Panc1 (cell line): ENCODE results near the gene OR8B8. TPM values are rescaled to one million over a fixed set of nuclear protein-coding genes. Genes with fewer than 3 reads are reported as not detected.

Experiments
- ATAC-seq: fragments of 200-7000 bp; cut with Tn5 transposase; 2 replicates; pipeline ENCODE4 v1.9.1; 2020; ENCODE audit warnings: mild to moderate bottlenecking, moderate library complexity
- BruUV-seq: library from RNA; stranded (reverse); fragments of 400-500 nt; replicated peaks from 2 replicates; lab custom pipeline; 2021; lab: Mats Ljungman, UMichigan
- CTCF ChIA-PET: fragments of 300-600 bp; sonication (Branson Sonifier 250); formaldehyde crosslinking; loops from one replicate; lab custom pipeline; 2022; ENCODE audit warnings: antibody characterized with exemption; lab: Charles Lee
- POLR2A ChIA-PET: fragments of 300-600 bp; sonication (Branson Sonifier 250); formaldehyde crosslinking; loops from one replicate; lab custom pipeline; 2022; ENCODE audit warnings: antibody characterized with exemption; lab: Charles Lee
- DNase-seq: peaks from one replicate; pipeline ENCODE4 v3.0.0-alpha.2; 2010; ENCODE audit warnings: low read depth, low spot score
- H3K27ac ChIP-seq: 2 replicates; pipeline ENCODE4 v1.5.1; 2011; ENCODE audit warnings: mild to moderate bottlenecking, low read length, inconsistent platforms
- H3K27me3 ChIP-seq: fragments of 200-500 bp; sonication (Bioruptor generic); 2 replicates; pipeline ENCODE4 v1.6.0; 2014; ENCODE audit warnings: low read length, inconsistent platforms; ENCODE audit not compliant: control insufficient read depth, insufficient read depth
- H3K36me3 ChIP-seq: fragments of 200-500 bp; sonication (Bioruptor generic); 2 replicates; pipeline ENCODE4 v1.5.1; 2014; ENCODE audit warnings: inconsistent platforms, mild to moderate bottlenecking, low read length, moderate library complexity; ENCODE audit not compliant: control insufficient read depth, insufficient read depth
- H3K4me1 ChIP-seq: 2 replicates; pipeline ENCODE4 v1.5.1; 2011; ENCODE audit warnings: inconsistent platforms, mild to moderate bottlenecking, low read length, moderate library complexity; ENCODE audit not compliant: control insufficient read depth, insufficient read depth
- H3K4me3 ChIP-seq, 2 experiments: 2 replicates each; pipeline ENCODE4 v1.5.1; 2011 to 2012; ENCODE audit warnings: low read depth in 2 of 2, low read length in 2 of 2, mild to moderate bottlenecking in 2 of 2, inconsistent platforms in 1 of 2, moderate library complexity in 1 of 2
- H3K9me3 ChIP-seq: fragments of 200-500 bp; sonication (Bioruptor generic); 2 replicates; pipeline ENCODE4 v1.5.1; 2014; ENCODE audit warnings: low read depth, mild to moderate bottlenecking, inconsistent platforms, low read length, moderate library complexity; ENCODE audit not compliant: control insufficient read depth, insufficient read depth
- CTCF ChIP-seq: fragments of 450-650 bp; IDR thresholded peaks from 2 replicates; pipeline ENCODE4 v1.5.1; 2017; ENCODE audit warnings: mild to moderate bottlenecking
- POLR2AphosphoS5 ChIP-seq: IDR thresholded peaks from 2 replicates; pipeline ENCODE4 v1.6.1; 2012; ENCODE audit warnings: mild to moderate bottlenecking, low read depth, low read length, moderate library complexity
- REST ChIP-seq, 2 experiments: IDR thresholded peaks; 2 replicates each; pipeline ENCODE4 v1.6.1; 2011 to 2012; ENCODE audit warnings: low read depth in 2 of 2, control low read depth in 1 of 2, low read length in 1 of 2, mild to moderate bottlenecking in 1 of 2, moderate library complexity in 1 of 2; ENCODE audit not compliant: insufficient read depth in 1 of 2
- SIN3A ChIP-seq: IDR thresholded peaks from 2 replicates; pipeline ENCODE4 v1.6.1; 2012; ENCODE audit warnings: low read depth, mild to moderate bottlenecking, low read length, moderate library complexity, borderline replicate concordance; ENCODE audit not compliant: insufficient read depth
- TCF7L2 ChIP-seq: IDR thresholded peaks from 2 replicates; pipeline ENCODE4 v1.6.1; 2011; ENCODE audit warnings: mild to moderate bottlenecking, low read depth, low read length, inconsistent platforms
- in situ Hi-C: cut with HindIII; loops from 2 replicates; pipeline ENCODE4 v1.10.0; 2016; ENCODE audit warnings: low sequenced_read_pairs, low pct_unique_long_range_greater_than_20kb
- intact Hi-C: fragments of 100-400 bp; cut with micrococcal nuclease; formaldehyde crosslinking; loops from one replicate; pipeline ENCODE4 v1.10.0; 2022; ENCODE audit not compliant: unreplicated experiment
- total RNA-seq: library from RNA; stranded (reverse); gene quantifications from one replicate; pipeline ENCODE4 v1.2.1, GENCODE V29; 2021; ENCODE audit not compliant: unreplicated experiment

Gene OR8B8
- total RNA-seq, 1 experiment from 2014 or later: not detected

GRCh38 chr11:124467381-124467927, 22.0 kb upstream of the OR8B8 start:
- no TSS peak for BruUV-seq
- Histone ChIP-seq H3K27ac (no peak overlapping the region), H3K4me1 (no peaks in the 10 kb centered on the region), H3K27me3 (no peaks in the 10 kb centered on the region), H3K36me3 (no peaks in the 10 kb centered on the region), H3K4me3 (no peak overlapping the region), H3K9me3 (no peaks in the 10 kb centered on the region)
- ChIA-PET POLR2A (no interaction called here), CTCF (no interaction called here)
- ATAC-seq (no peak), DNase-seq (no peak)
- in situ Hi-C loops (no loop called here), intact Hi-C loops (no loop called here)
- TF ChIP-seq CTCF (no peak), SIN3A (no peak), REST (IDR thresholded peaks at IDR 0.05; ENCODE audit: insufficient read depth in 1 of 2, low read depth in 2 of 2, low read length in 1 of 2) (no peak), POLR2AphosphoS5 (no peak), TCF7L2 (no peak)

GRCh38 chr11:124465368-124465767, 19.9 kb upstream of the OR8B8 start:
- ChIA-PET CTCF (no interaction called here), POLR2A (no interaction called here)
- no TSS peak for BruUV-seq
- Histone ChIP-seq H3K4me1 (no peaks in the 10 kb centered on the region), H3K27ac (no peak overlapping the region), H3K9me3 (no peaks in the 10 kb centered on the region), H3K4me3 (no peak overlapping the region), H3K36me3 (no peaks in the 10 kb centered on the region), H3K27me3 (no peaks in the 10 kb centered on the region)
- in situ Hi-C loops (no loop called here), intact Hi-C loops (no loop called here)
- TF ChIP-seq CTCF (no peak), POLR2AphosphoS5 (no peak), TCF7L2 (no peak), REST (IDR thresholded peaks at IDR 0.05; ENCODE audit: insufficient read depth in 1 of 2, low read depth in 2 of 2, low read length in 1 of 2) (no peak)
- ATAC-seq: no peak
- no peak for DNase-seq
